Measurements from ENCODE around the gene ASNS. TPM values are rescaled to one million over a fixed set of nuclear protein-coding genes. Genes with fewer than 3 reads are reported as not detected.
"Not testable (repeated sequence)": the region's sequence is repeated elsewhere in the genome, so short reads cannot be mapped to it uniquely, and the experiment has no call there.

Gene ASNS
- total and polyA plus RNA-seq, 2 of the 4 experiments (the other 2 are of a cell fraction): 36.6 to 39.4 TPM

DNA sequence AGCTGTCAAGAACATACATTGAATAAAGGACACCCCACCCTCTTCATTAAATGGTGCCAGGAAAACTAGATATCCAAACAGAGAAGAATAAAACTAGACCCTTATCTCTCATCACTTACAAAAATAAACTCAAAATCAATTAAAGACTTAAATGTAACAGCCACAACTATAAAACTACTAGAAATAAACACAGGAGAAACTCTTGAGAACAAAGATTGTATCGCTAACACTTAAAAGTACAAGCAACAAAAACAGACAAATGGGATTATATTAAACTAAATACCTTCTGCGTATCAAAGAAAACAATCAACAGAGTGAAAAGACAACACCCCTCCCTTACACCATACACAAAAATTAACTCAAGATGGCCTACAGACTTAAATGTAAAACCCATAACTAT is 24.7 kb upstream of the ASNS start:
- H3K27me3 ChIP-seq (ENCODE audit: control insufficient read depth, insufficient read depth, low read length); H2BK15ac ChIP-seq (ENCODE audit: low read depth, low read length); H4K91ac ChIP-seq (ENCODE audit: insufficient read depth, low read depth, low read length); H3K14ac ChIP-seq (replicated peaks; ENCODE audit: low read depth, low read length); H2BK5ac ChIP-seq (ENCODE audit: low read depth, low read length, poor library complexity, severe bottlenecking); H2AK5ac ChIP-seq (ENCODE audit: low read depth, low read length); H3K4ac ChIP-seq (ENCODE audit: low read depth, low read length); H3K9ac ChIP-seq (ENCODE audit: low read depth, low read length); POLR2A ChIA-PET (ENCODE audit: unreplicated experiment); H4K20me1 ChIP-seq (ENCODE audit: insufficient read depth, low read length); intact Hi-C loops (cut with micrococcal nuclease); H2AK9ac ChIP-seq (replicated peaks; ENCODE audit: low read depth, low read length, poor library complexity); DNase-seq; H3K27ac ChIP-seq (ENCODE audit: insufficient read depth, low read length); H3K4me1 ChIP-seq (ENCODE audit: control insufficient read depth, insufficient read depth, low read length); H3K56ac ChIP-seq (ENCODE audit: extremely low read depth, insufficient read depth, low read length); H4K5ac ChIP-seq (ENCODE audit: low read depth, low read length); H3K4me2 ChIP-seq (ENCODE audit: low read depth, low read length); CTCF ChIA-PET; dilution Hi-C loops (cut with HindIII; ENCODE audit: low sequenced_read_pairs, unreplicated experiment); H2BK120ac ChIP-seq (ENCODE audit: low read depth, low read length); H2BK20ac ChIP-seq (ENCODE audit: low read depth, low read length); H4K8ac ChIP-seq (ENCODE audit: low read depth in 2 of 2, low read length in 2 of 2); H3K79me1 ChIP-seq (ENCODE audit: low read depth in 1 of 2, low read length in 2 of 2); ATAC-seq (ENCODE audit: low read depth); H3K9me3 ChIP-seq (ENCODE audit: control insufficient read depth, insufficient read depth, low read length); H2AFZ ChIP-seq (replicated peaks; ENCODE audit: low read length, poor library complexity); H3K23ac ChIP-seq (ENCODE audit: low read depth, low read length); BruUV-seq (replicated peaks); H3K9me1 ChIP-seq (ENCODE audit: insufficient read depth, low read length); H3K4me3 ChIP-seq (ENCODE audit: insufficient read depth, low read depth, low read length); H3K36me3 ChIP-seq (ENCODE audit: control insufficient read depth, insufficient read depth, low read length); in situ Hi-C loops (cut with MboI; ENCODE audit: low sequenced_read_pairs); H3K18ac ChIP-seq (ENCODE audit: low read depth, low read length): not testable (repeated sequence)
- WGBS, 2 experiments (ENCODE audit: extremely low coverage in 2 of 2, insufficient read length in 1 of 2): no CpG with 5 or more reads among the region's 2 CpGs

DNA sequence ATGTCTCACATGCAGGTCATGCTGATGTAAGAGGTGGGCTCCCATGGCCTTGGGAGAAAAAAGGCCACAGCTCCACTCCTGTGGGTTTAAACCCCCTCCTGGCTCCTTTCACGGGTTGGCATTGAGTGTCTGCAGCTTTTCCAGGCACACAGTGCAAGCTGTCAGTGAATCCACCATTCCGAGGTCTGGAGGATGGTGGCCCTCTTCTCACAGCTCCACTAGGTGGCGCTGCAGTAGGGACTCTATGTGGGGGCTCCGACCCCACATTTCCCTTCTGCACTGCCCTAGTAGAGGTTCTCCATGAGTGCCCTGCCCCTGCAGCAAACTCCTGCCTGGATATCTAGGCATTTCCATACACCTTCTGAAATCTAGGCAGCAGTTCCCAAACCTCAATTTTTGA is 19.5 kb upstream of the ASNS start:
- BruUV-seq (replicated peaks): not testable (repeated sequence)

More for the DNA sequence above, 19.5 kb upstream of the ASNS start:
- H3K79me1 ChIP-seq (ENCODE audit: low read depth in 1 of 2, low read length in 2 of 2); H3K27me3 ChIP-seq (ENCODE audit: control insufficient read depth, insufficient read depth, low read length); H3K23ac ChIP-seq (ENCODE audit: low read depth, low read length); CTCF ChIA-PET; H2BK120ac ChIP-seq (ENCODE audit: low read depth, low read length); DNase-seq; H2BK20ac ChIP-seq (ENCODE audit: low read depth, low read length); H3K9me1 ChIP-seq (ENCODE audit: insufficient read depth, low read length); H3K36me3 ChIP-seq (ENCODE audit: control insufficient read depth, insufficient read depth, low read length); H3K56ac ChIP-seq (ENCODE audit: extremely low read depth, insufficient read depth, low read length); H3K9me3 ChIP-seq (ENCODE audit: control insufficient read depth, insufficient read depth, low read length); H4K20me1 ChIP-seq (ENCODE audit: insufficient read depth, low read length); H2AFZ ChIP-seq (replicated peaks; ENCODE audit: low read length, poor library complexity); H4K5ac ChIP-seq (ENCODE audit: low read depth, low read length); POLR2A ChIA-PET (ENCODE audit: unreplicated experiment); H4K91ac ChIP-seq (ENCODE audit: insufficient read depth, low read depth, low read length); H2BK15ac ChIP-seq (ENCODE audit: low read depth, low read length); dilution Hi-C loops (cut with HindIII; ENCODE audit: low sequenced_read_pairs, unreplicated experiment); H4K8ac ChIP-seq (ENCODE audit: low read depth in 2 of 2, low read length in 2 of 2); H2BK5ac ChIP-seq (ENCODE audit: low read depth, low read length, poor library complexity, severe bottlenecking); H2AK9ac ChIP-seq (replicated peaks; ENCODE audit: low read depth, low read length, poor library complexity); H3K4me1 ChIP-seq (ENCODE audit: control insufficient read depth, insufficient read depth, low read length); H3K4me3 ChIP-seq (ENCODE audit: insufficient read depth, low read depth, low read length); H3K4me2 ChIP-seq (ENCODE audit: low read depth, low read length); H2AK5ac ChIP-seq (ENCODE audit: low read depth, low read length); H3K18ac ChIP-seq (ENCODE audit: low read depth, low read length); ATAC-seq (ENCODE audit: low read depth); H3K14ac ChIP-seq (replicated peaks; ENCODE audit: low read depth, low read length); in situ Hi-C loops (cut with MboI; ENCODE audit: low sequenced_read_pairs); intact Hi-C loops (cut with micrococcal nuclease); H3K27ac ChIP-seq (ENCODE audit: insufficient read depth, low read length); H3K9ac ChIP-seq (ENCODE audit: low read depth, low read length); H3K4ac ChIP-seq (ENCODE audit: low read depth, low read length): not testable (repeated sequence)
- no CpG with 5 or more reads among the region's 4 CpGs for WGBS, 2 experiments (ENCODE audit: extremely low coverage in 2 of 2, insufficient read length in 1 of 2)

Data from IMR-90 (cell line).